ENCODE data around the gene MIA2.

- TF ChIP-seq CTCF (conservative IDR thresholded peaks at IDR 0.05; ENCODE audit: low read depth, low read length) (no peak), EZH2phosphoT487 (IDR thresholded peaks at IDR 0.05; ENCODE audit: borderline replicate concordance, low read length) (no peak), EZH2 (IDR thresholded peaks at IDR 0.05; ENCODE audit: low read length, unreplicated experiment) (no peak)
These were observed 131.6 kb downstream of the MIA2 start for GRCh38 chr14:39365354-39365753.

Measured in PC-3 (cell line).